ENCODE results near the gene SNX17. TPM values are rescaled to one million over a fixed set of nuclear protein-coding genes. Genes with fewer than 3 reads are reported as not detected.
"Not testable (repeated sequence)": the region's sequence is repeated elsewhere in the genome, so short reads cannot be mapped to it uniquely, and the experiment has no call there.

Gene SNX17
- total RNA-seq, 5 donors from 2014 or later (not counting 1 experiment from before 2014, with no cell fraction given), result 77.9 to 130 (median 121) TPM

GRCh38 chr2:27420996-27421395 is 50.6 kb downstream of the SNX17 start:
- POLR2A ChIA-PET, result interaction anchor here (0.6 to 0.9 kb wide), 2 partner anchors 10 to 149 kb away, joined by 3 to 4 read pairs; no protein-coding TSS in a partner anchor
- no peaks in the 10 kb centered on the region for H3K4me1 ChIP-seq (ENCODE audit: control insufficient read depth in 1 of 2, extremely low read depth in 1 of 2, insufficient read depth in 2 of 2, low read length in 2 of 2)
- ATAC-seq (replicated peaks in 1 of 4) (no peak), DNase-seq (no peak)
- H3K27me3 Mint-ChIP-seq, result no peaks in the 10 kb centered on the region
- H3K27ac Mint-ChIP-seq, result no peak overlapping the region
- H3K4me3 ChIP-seq (ENCODE audit: control insufficient read depth in 1 of 2, extremely low read depth in 1 of 2, low read length in 1 of 2), result no peak overlapping the region
- H3K9me3 ChIP-seq, result no peaks in the 10 kb centered on the region
- H3K27me3 ChIP-seq (replicated peaks in 1 of 2; ENCODE audit: control insufficient read depth in 2 of 2, extremely low read depth in 1 of 2, insufficient read depth in 2 of 2, low read length in 1 of 2), result no peaks in the 10 kb centered on the region
- H3K36me3 Mint-ChIP-seq, result no peaks in the 10 kb centered on the region
- CTCF ChIA-PET, result no interaction called here
- no peaks in the 10 kb centered on the region for H3K9me3 Mint-ChIP-seq
- no peak overlapping the region for H3K4me3 Mint-ChIP-seq
- H3K27ac ChIP-seq (ENCODE audit: low read length), result no peak overlapping the region
- no peaks in the 10 kb centered on the region for H3K4me1 Mint-ChIP-seq
- no peaks in the 10 kb centered on the region for H3K36me3 ChIP-seq (ENCODE audit: control insufficient read depth in 2 of 2, extremely low read depth in 1 of 2, insufficient read depth in 1 of 2, low read length in 1 of 2)

DNA sequence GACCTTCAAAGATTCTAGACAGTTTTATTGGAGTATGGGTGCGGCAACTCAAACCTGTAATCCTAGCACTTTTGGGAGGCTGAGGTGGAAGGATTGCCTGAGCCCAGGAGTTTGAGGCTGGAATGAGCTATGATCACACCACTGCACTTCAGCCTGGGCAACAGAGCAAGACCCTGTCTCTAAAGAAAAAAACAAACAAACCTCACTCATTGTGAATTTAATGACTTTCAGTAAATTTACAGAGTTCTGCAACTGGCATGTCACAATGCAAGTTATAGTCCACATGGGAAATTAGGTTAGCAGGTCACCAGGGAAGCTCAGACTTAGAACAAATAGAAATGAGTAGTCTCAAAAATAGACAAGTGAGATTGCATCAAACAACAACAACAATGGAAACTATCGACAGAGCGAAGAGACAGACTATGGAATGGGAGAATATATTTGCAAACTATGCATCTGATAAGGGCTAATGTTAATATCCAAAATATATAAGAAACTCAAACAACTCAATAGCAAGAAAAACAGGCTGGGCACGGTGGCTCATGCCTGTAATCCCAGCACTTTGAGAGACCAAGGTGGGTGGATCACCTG is 51.3 kb downstream of the SNX17 start:
- CTCF ChIA-PET, result no interaction called here
- no peak overlapping the region for H3K27ac ChIP-seq (ENCODE audit: low read length)
- POLR2A ChIA-PET, result interaction anchor here (0.6 to 0.9 kb wide), 2 partner anchors 10 to 150 kb away, joined by 3 to 4 read pairs; no protein-coding TSS in a partner anchor
- ATAC-seq (replicated peaks in 1 of 4), result no peak
- H3K4me1 ChIP-seq (ENCODE audit: control insufficient read depth in 1 of 2, extremely low read depth in 1 of 2, insufficient read depth in 2 of 2, low read length in 2 of 2), result no peaks in the 10 kb centered on the region
- H3K4me3 Mint-ChIP-seq, result no peak overlapping the region
- H3K9me3 Mint-ChIP-seq, result no peaks in the 10 kb centered on the region
- no peaks in the 10 kb centered on the region for H3K36me3 ChIP-seq (ENCODE audit: control insufficient read depth in 2 of 2, extremely low read depth in 1 of 2, insufficient read depth in 1 of 2, low read length in 1 of 2)
- 83% methylated on average over 1 of the region's 4 CpGs for WGBS (ENCODE audit: insufficient coverage)
- no peaks in the 10 kb centered on the region for H3K27me3 ChIP-seq (replicated peaks in 1 of 2; ENCODE audit: control insufficient read depth in 2 of 2, extremely low read depth in 1 of 2, insufficient read depth in 2 of 2, low read length in 1 of 2)
- no peak for DNase-seq
- no peak overlapping the region for H3K27ac Mint-ChIP-seq
- no peaks in the 10 kb centered on the region for H3K9me3 ChIP-seq
- no peaks in the 10 kb centered on the region for H3K4me1 Mint-ChIP-seq
- no peaks in the 10 kb centered on the region for H3K27me3 Mint-ChIP-seq
- H3K36me3 Mint-ChIP-seq, result no peaks in the 10 kb centered on the region
- no peak overlapping the region for H3K4me3 ChIP-seq (ENCODE audit: control insufficient read depth in 1 of 2, extremely low read depth in 1 of 2, low read length in 1 of 2)

- DNase-seq (no peak), ATAC-seq (replicated peaks in 1 of 4) (no peak)
- H3K9me3 Mint-ChIP-seq, result no peaks in the 10 kb centered on the region
- peaks cover 5% of the 10 kb centered on the region in 3 donors for H3K4me1 Mint-ChIP-seq
- no CpG with 5 or more reads among the region's 3 CpGs for WGBS (ENCODE audit: insufficient coverage)
- no peak overlapping the region for H3K4me3 Mint-ChIP-seq
- Histone ChIP-seq H3K36me3 (ENCODE audit: control insufficient read depth in 2 of 2, extremely low read depth in 1 of 2, insufficient read depth in 1 of 2, low read length in 1 of 2) (no peaks in the 10 kb centered on the region), H3K9me3 (no peaks in the 10 kb centered on the region), H3K4me1 (ENCODE audit: control insufficient read depth in 1 of 2, extremely low read depth in 1 of 2, insufficient read depth in 2 of 2, low read length in 2 of 2) (peaks cover 4% of the 10 kb centered on the region in 2 experiments), H3K27me3 (replicated peaks in 1 of 2; ENCODE audit: control insufficient read depth in 2 of 2, extremely low read depth in 1 of 2, insufficient read depth in 2 of 2, low read length in 1 of 2) (no peaks in the 10 kb centered on the region), H3K27ac (ENCODE audit: low read length) (no peak overlapping the region), H3K4me3 (ENCODE audit: control insufficient read depth in 1 of 2, extremely low read depth in 1 of 2, low read length in 1 of 2) (no peak overlapping the region)
- ChIA-PET CTCF (no interaction called here), POLR2A (no interaction called here)
- no peaks in the 10 kb centered on the region for H3K36me3 Mint-ChIP-seq
- H3K27ac Mint-ChIP-seq, result no peak overlapping the region
- H3K27me3 Mint-ChIP-seq, result no peaks in the 10 kb centered on the region
Measured at GRCh38 chr2:27422958-27423357, 52.5 kb downstream of the SNX17 start.

- ATAC-seq (replicated peaks in 1 of 4); H3K4me3 ChIP-seq (ENCODE audit: control insufficient read depth in 1 of 2, extremely low read depth in 1 of 2, low read length in 1 of 2); H3K27ac Mint-ChIP-seq; H3K36me3 Mint-ChIP-seq; H3K27ac ChIP-seq (ENCODE audit: low read length); CTCF ChIA-PET; H3K27me3 ChIP-seq (replicated peaks in 1 of 2; ENCODE audit: control insufficient read depth in 2 of 2, extremely low read depth in 1 of 2, insufficient read depth in 2 of 2, low read length in 1 of 2); POLR2A ChIA-PET; H3K36me3 ChIP-seq (ENCODE audit: control insufficient read depth in 2 of 2, extremely low read depth in 1 of 2, insufficient read depth in 1 of 2, low read length in 1 of 2); H3K9me3 ChIP-seq; H3K9me3 Mint-ChIP-seq; H3K4me3 Mint-ChIP-seq; H3K27me3 Mint-ChIP-seq; DNase-seq: not testable (repeated sequence)
- WGBS (ENCODE audit: insufficient coverage), result 97% methylated on average over 4 of the region's 10 CpGs
- peaks cover 14 to 16% (median 15%) of the 10 kb centered on the region in 3 donors for H3K4me1 Mint-ChIP-seq
- H3K4me1 ChIP-seq (ENCODE audit: control insufficient read depth in 1 of 2, extremely low read depth in 1 of 2, insufficient read depth in 2 of 2, low read length in 2 of 2), result peaks cover 8 to 14% of the 10 kb centered on the region in 2 experiments
Measured at GRCh38 chr2:27425039-27425438, 54.6 kb downstream of the SNX17 start.

Other genes starting within 250 kb of the SNX17 start
- gene ABHD1, start 246.8 kb upstream of the SNX17 start, total RNA-seq, result 1 to 10 TPM in 3 of 5 donors, under 1 TPM in 2; 0.66 to 1.4 (median 1.2) TPM
- 10 to 100 TPM; 23.3 to 62.2 (median 59.9) TPM for gene PREB, start 236.0 kb upstream of the SNX17 start, total RNA-seq
- gene PRR30, start 231.2 kb upstream of the SNX17 start, total RNA-seq, result not detected
- not detected for gene TCF23, start 221.6 kb upstream of the SNX17 start, total RNA-seq
- gene ATRAID, start 158.6 kb upstream of the SNX17 start, total RNA-seq, result 100 to 1,000 TPM in 2 of 5 donors, 10 to 100 TPM in 3; 78.9 to 106 (median 96.0) TPM
- 100 to 1,000 TPM in 2 of 5 donors, 10 to 100 TPM in 3; 37.5 to 214 (median 43.0) TPM for gene SLC5A6, start 158.3 kb upstream of the SNX17 start, total RNA-seq
- gene CAD, start 153.2 kb upstream of the SNX17 start, total RNA-seq, result 10 to 100 TPM; 38.5 to 78.2 (median 65.4) TPM
- gene SLC30A3, start 107.6 kb upstream of the SNX17 start, total RNA-seq, result under 1 TPM in 2 of 5 donors, not detected in 3; 0.06 to 0.26 TPM
- not detected for gene DNAJC5G, start 95.2 kb upstream of the SNX17 start, total RNA-seq
- not detected for gene TRIM54, start 88.2 kb upstream of the SNX17 start, total RNA-seq
- 1 to 10 TPM; 1.8 to 7.8 (median 4.2) TPM for gene UCN, start 62.2 kb upstream of the SNX17 start, total RNA-seq
- gene MPV17, start 47.5 kb upstream of the SNX17 start, total RNA-seq, result 10 to 100 TPM; 64.5 to 99.1 (median 93.6) TPM
- 10 to 100 TPM; 69.8 to 89.9 (median 82.1) TPM for gene GTF3C2, start 13.9 kb upstream of the SNX17 start, total RNA-seq
- 10 to 100 TPM; 35.6 to 50.3 (median 40.5) TPM for gene EIF2B4, start 278 bp upstream of the SNX17 start, total RNA-seq
- 10 to 100 TPM; 20.6 to 27.0 (median 21.9) TPM for gene ZNF513, start 10.1 kb downstream of the SNX17 start, total RNA-seq
- gene PPM1G, start 39.0 kb downstream of the SNX17 start, total RNA-seq, result 10 to 100 TPM; 40.9 to 65.9 (median 62.4) TPM
- 100 to 1,000 TPM in 4 of 5 donors, 10 to 100 TPM in 1; 99.1 to 187 (median 109) TPM for gene NRBP1, start 58.0 kb downstream of the SNX17 start, total RNA-seq
- 10 to 100 TPM; 12.3 to 21.1 (median 19.7) TPM for gene KRTCAP3, start 71.8 kb downstream of the SNX17 start, total RNA-seq
- 10 to 100 TPM; 14.6 to 25.3 (median 17.3) TPM for gene IFT172, start 119.1 kb downstream of the SNX17 start, total RNA-seq
- gene FNDC4, start 124.6 kb downstream of the SNX17 start, total RNA-seq, result under 1 TPM; 0.13 to 0.98 (median 0.50) TPM
- gene GCKR, start 126.2 kb downstream of the SNX17 start, total RNA-seq, result under 1 TPM in 2 of 5 donors, not detected in 3; 0.23 to 0.28 TPM
- 10 to 100 TPM; 38.9 to 52.1 (median 49.7) TPM for gene ZNF512, start 212.4 kb downstream of the SNX17 start, total RNA-seq

All from T-cell (primary cell).